GM21447 (cell line): Measurements from ENCODE around the gene DCTN1.

Experiments used
- ATAC-seq: cut with Tn5 transposase; IDR thresholded peaks from one replicate; pipeline ENCODE4 v1.9.1; 2021; ENCODE audit not compliant: unreplicated experiment

The DCTN1 gene

DNA sequence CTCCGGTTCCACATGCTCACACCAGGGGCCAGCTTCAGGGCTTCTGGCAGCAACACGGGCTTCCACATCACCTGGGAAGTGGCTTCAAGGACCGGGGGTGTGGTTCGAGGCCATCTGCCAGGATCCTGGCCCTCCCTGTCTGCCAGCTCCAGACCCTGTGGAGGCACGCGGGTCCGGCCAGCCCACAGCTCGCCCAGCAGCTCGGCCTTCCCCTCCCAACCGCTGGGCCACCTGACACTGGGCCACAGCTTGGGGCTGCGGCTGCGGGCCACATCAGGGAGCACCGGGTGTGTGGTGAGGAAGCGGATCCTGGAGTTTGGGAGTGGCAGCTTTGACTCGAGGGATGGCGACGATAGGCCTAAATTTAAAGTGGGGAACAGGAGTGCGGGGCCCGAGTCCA lies 34.3 kb upstream of the DCTN1 start:
- no peak for ATAC-seq

GRCh38 chr2:74413001-74413698 lies 33.0 kb upstream of the DCTN1 start:
- ATAC-seq: no peak

DNA sequence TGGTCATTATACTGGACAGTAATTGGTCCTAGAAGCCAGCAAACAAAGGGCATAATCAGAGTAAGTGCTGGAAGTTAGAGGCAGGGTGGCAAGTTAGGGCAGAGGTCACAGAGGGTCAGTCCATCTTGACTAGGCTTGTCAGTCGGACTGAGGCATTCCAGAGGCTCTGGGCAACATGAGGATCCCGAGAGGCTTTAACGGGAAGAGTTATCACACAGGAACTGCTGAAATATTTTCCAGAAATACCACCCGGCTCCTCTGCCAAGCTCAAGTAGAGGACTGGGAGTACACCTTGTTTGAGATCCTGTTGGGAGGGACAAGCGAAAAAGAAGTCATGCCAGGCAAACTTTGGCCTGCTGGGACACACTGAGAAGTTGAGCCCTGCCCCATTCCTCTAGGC lies 27.6 kb upstream of the DCTN1 start:
- ATAC-seq: no peak

DNA sequence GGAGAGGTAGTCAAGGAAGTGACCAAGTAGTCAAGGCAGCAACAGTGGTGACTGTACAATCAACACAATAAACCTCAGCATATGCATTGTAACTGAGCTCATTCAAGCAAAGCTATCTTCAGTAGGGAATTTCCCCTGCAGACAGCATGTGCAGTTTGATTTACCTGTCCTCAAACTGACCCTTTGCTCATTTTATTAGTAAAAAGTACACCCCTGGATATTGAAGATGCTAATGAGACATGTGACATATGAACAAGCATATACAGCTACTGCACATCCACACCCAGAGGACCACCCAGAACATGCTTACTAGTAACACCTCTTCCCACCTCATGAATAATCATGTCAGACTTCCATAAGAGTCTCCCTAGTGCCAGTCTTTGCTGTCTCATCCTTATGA lies 25.9 kb upstream of the DCTN1 start:
- no peak for ATAC-seq

DNA sequence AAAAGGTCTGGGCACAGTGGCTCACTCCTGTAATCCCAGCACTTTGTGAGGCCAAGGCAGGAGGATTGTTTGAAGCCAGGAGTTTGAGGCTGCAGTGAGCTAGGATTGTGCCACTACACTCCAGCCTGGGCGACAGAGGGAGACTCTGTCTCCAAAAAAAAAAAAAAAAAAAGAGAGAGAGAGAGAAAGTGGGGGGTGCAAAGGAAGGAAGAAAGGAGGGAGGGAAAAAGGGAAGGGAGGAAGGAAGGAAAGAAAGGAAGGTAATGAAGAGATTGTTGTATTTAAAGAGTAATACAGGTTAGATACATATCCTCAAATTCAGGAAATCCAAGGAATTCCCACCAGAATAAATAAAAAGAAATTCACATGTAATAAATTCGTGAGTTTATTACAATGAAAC lies 21.8 kb upstream of the DCTN1 start:
- no peak for ATAC-seq

- ATAC-seq: no peak
Observed at GRCh38 chr2:74399785-74400184, 19.7 kb upstream of the DCTN1 start.

GRCh38 chr2:74396149-74396548 lies 16.0 kb upstream of the DCTN1 start:
- ATAC-seq: no peak

DNA sequence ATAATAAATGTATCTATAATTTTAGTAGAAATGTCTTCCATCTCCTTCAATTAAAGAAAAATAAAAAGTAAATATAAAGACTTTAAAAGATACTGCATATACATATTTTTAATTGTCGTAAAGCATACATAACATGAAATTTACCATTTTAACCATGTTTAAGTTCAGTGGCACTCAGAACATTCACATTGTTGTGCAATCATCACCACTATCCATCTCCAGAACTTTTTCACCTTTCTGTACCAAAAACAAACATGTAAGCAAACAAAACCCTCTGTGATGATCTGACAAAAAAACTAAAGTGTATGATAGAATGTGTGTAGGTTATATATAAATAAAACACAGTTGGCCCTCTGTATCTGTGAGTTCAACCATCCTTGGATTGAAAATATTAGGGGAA lies 13.4 kb upstream of the DCTN1 start:
- ATAC-seq: no peak

GRCh38 chr2:74392449-74392743 lies 12.3 kb upstream of the DCTN1 start:
- no peak for ATAC-seq

- peak; percentile 76 for ATAC-seq
Observed at GRCh38 chr2:74391580-74392448, 11.7 kb upstream of the DCTN1 start.

DNA sequence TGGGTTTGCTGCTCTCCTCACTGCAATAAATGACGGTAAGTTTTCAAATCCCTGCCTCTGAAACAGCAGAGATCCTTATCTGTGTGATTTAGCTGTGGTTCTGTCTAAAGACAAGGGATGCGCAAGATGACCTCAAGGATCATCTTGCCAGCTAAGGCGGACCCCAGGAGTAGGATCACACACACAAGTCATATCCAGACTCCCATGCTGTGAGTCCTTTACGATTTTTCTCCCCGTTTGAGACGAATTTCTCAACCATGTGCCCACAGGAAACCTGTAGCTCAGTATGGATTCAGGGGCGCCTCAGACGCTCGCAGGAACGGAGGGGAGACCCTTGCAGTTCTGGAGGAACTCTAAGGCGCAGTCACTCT lies 11.1 kb upstream of the DCTN1 start:
- ATAC-seq: peak; percentile 29

- ATAC-seq: no peak
Observed at GRCh38 chr2:74390606-74391005, 10.5 kb upstream of the DCTN1 start.

DNA sequence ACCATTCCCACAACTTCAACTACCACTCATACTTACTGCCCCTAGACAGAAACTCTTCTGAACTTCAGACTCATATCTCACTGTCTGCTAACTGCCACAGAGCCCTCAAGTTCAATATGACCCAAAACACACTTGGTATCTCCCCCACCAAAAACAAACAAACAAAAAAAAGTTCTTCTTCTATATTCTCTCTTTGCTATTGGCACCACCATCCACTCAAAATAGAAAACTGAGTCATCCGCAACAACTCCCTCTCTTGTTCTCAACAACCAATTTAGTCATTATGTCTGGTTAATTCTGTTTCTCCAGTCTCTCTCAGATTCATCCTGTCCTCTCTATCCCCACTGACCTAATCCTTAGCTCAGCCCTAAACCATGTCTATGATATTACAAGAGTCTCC lies 7.2 kb upstream of the DCTN1 start:
- ATAC-seq: no peak

DNA sequence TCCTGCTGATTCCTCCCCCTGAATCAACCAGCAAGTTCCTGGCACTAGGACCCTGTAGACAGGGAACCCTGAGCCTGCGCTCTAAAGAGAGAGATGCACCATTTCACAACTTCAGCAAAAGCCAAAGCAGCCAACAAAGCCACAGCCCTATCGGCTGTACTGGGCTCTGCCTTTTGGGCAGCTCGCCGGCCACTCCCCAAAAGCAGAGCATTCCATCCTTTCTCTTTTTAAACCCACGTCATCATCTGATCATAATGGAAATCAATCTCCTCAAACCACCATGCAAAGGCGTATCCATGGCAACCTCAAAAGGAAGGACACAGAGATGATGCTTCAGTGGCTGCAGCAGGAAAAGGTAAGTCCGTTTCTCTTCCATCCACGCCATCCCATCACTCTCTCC lies 5.3 kb upstream of the DCTN1 start:
- ATAC-seq: no peak

DNA sequence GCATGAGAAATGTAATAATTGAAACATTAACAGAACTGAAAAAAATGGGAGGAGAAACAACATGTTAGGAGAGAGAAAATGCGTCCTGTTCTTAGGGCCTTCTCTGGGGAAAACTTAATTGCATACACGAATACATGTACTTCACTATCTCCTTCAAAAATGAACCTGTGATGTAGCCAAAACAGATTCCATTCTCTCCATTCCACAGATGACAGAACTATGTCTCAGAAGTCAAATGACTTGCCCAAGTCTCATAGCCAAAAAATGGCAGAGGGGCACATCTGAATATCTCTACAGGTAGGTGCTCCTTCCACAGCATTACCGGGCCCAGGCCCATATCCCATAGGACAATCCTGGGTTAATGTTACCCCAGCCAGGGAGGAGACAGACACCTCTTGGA lies 3.9 kb upstream of the DCTN1 start:
- no peak for ATAC-seq

- ATAC-seq: no peak
Observed at GRCh38 chr2:74383254-74383653, 3.1 kb upstream of the DCTN1 start.

DNA sequence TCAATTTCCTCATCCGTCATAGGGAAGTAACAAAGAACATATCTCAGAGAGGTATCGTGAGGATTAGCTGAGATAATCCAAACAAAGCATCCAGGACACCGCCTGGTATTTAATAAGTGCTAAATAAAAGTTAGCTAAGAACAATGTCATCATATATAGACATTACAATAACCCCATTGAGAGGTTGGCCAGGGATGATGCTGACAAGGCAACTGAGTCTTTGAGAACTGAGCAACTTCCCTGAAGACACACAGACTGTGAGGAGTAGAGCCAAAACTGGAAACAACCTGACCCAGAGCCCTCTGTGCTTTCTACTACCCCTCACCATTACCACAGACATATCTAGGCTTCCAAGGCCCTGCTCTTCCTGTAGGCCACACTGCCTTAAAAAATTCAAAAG lies 1.6 kb upstream of the DCTN1 start:
- no peak for ATAC-seq

DNA sequence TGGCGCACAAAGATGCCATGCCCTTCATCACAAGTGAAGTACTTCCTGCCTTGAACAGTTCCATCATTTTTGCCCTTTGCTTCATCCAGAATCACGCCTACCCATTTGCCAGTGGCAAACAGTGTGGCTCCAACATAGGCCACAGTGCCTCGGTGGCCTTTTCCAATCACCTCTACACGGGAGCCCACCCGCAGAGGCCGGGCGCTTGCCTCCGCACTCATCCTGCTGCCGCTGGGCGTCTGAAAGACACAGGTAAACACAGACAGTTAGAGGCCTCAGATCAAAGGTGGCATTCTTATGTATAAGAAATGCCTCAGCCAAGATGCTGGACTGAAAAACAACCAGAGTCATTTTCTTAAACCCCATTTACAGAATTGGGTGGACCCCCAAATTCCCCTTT lies 2.1 kb downstream of the DCTN1 start:
- ATAC-seq: no peak

DNA sequence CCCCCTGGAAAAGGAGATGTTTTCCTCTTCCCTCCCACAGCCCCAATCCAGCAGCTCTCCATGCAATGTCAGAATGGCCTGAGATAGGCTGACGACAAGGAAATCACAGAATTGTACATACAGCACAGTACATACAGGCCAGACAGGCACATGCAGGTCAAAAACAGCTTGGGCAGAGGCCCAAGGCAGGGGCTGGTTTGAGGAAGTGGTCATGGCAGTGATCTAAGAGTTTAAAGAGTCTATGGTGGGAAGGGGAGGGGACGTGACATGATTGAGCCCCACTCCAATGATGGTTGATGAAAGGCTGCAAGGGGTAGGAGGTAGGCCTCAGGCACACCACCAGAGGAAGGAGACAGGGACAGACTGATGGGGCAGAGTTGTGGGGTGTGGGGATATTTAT lies 4.3 kb downstream of the DCTN1 start:
- no peak for ATAC-seq

GRCh38 chr2:74374509-74375205 lies 5.5 kb downstream of the DCTN1 start:
- ATAC-seq: no peak

- ATAC-seq: no peak
Observed at GRCh38 chr2:74373985-74374384, 6.1 kb downstream of the DCTN1 start.

DNA sequence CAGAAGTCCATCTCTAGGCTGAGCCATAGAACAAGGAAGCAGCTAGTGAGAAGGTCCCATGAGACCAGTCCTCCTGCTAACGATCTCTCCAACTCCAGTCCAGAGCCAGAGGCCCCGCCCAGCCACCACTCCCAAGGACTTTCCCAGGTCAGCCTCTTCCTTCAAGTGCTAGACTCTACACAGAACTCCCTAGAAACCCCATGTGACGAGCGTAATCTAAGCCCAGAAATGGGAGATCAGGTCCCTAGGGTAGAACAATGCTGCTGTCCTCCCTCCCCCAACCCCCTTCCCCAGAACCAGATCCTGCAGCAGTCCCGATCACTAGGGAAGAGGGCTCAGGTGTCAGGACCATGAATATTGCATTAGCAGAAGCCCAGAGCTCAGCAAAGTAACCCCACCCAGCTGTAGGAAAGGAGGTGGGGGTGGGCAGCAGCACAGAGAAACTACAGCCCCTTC lies 6.9 kb downstream of the DCTN1 start:
- no peak for ATAC-seq
